ENCODE results near the gene PNPLA1. TPM values are rescaled to one million over a fixed set of nuclear protein-coding genes. Genes with fewer than 3 reads are reported as not detected.

PNPLA1 gene
- total RNA-seq, 2 donors from 2014 or later: not detected

- intact Hi-C loops (cut with DNase I): no loop called here
Measured at GRCh38 chr6:36328600-36328999, 58.7 kb downstream of the PNPLA1 start.

GRCh38 chr6:36329798-36330291, 60.0 kb downstream of the PNPLA1 start:
- WGBS, 2 donors: 70 to 93% methylated on average over 13 to 14 of the region's 14 CpGs
- ATAC-seq (no peak), DNase-seq (no peak)
- no peaks in the 10 kb centered on the region for H3K9me3 ChIP-seq
- peaks cover 20% of the 10 kb centered on the region for H3K4me1 ChIP-seq
- H3K36me3 ChIP-seq (replicated peaks in 1 of 2; ENCODE audit: insufficient read depth in 1 of 2, low read depth in 2 of 2): no peaks in the 10 kb centered on the region
- H3K27ac ChIP-seq: no peak overlapping the region
- TF ChIP-seq CTCF (IDR thresholded peaks at IDR 0.05) (no peak), POLR2A (IDR thresholded peaks at IDR 0.05) (no peak)
- intact Hi-C loops (cut with DNase I): no loop called here
- no peak overlapping the region for H3K4me3 ChIP-seq
- no peaks in the 10 kb centered on the region for H3K27me3 ChIP-seq

More at GRCh38 chr6:36328600-36328999, 58.7 kb downstream of the PNPLA1 start:
- TF ChIP-seq CTCF (IDR thresholded peaks at IDR 0.05) (no peak), POLR2A (IDR thresholded peaks at IDR 0.05) (no peak)
- DNase-seq (no peak), ATAC-seq (no peak)
- Histone ChIP-seq H3K4me1 (peaks cover 8% of the 10 kb centered on the region), H3K36me3 (replicated peaks in 1 of 2; ENCODE audit: insufficient read depth in 1 of 2, low read depth in 2 of 2) (no peaks in the 10 kb centered on the region), H3K27ac (no peak overlapping the region), H3K4me3 (no peak overlapping the region), H3K27me3 (no peaks in the 10 kb centered on the region), H3K9me3 (no peaks in the 10 kb centered on the region)
- WGBS, 2 donors: 87 to 92% methylated on average over 7 of the region's 7 CpGs

GRCh38 chr6:36330366-36330765, 60.5 kb downstream of the PNPLA1 start:
- WGBS, 2 donors: 93 to 94% methylated on average over 7 to 13 of the region's 14 CpGs

GRCh38 chr6:36331381-36331780, 61.5 kb downstream of the PNPLA1 start:
- WGBS, 2 donors: 82 to 94% methylated on average over 6 of the region's 6 CpGs
- no peaks in the 10 kb centered on the region for H3K36me3 ChIP-seq (replicated peaks in 1 of 2; ENCODE audit: insufficient read depth in 1 of 2, low read depth in 2 of 2)
- H3K27me3 ChIP-seq: no peaks in the 10 kb centered on the region

More at GRCh38 chr6:36330366-36330765, 60.5 kb downstream of the PNPLA1 start:
- Histone ChIP-seq H3K27ac (no peak overlapping the region), H3K36me3 (replicated peaks in 1 of 2; ENCODE audit: insufficient read depth in 1 of 2, low read depth in 2 of 2) (no peaks in the 10 kb centered on the region), H3K4me1 (peaks cover 25% of the 10 kb centered on the region), H3K4me3 (no peak overlapping the region), H3K9me3 (no peaks in the 10 kb centered on the region), H3K27me3 (no peaks in the 10 kb centered on the region)
- ATAC-seq (no peak), DNase-seq (no peak)
- intact Hi-C loops (cut with DNase I): no loop called here
- TF ChIP-seq CTCF (IDR thresholded peaks at IDR 0.05) (no peak), POLR2A (IDR thresholded peaks at IDR 0.05) (no peak)

More at GRCh38 chr6:36331381-36331780, 61.5 kb downstream of the PNPLA1 start:
- no peak overlapping the region for H3K27ac ChIP-seq
- H3K9me3 ChIP-seq: no peaks in the 10 kb centered on the region
- no peak overlapping the region for H3K4me3 ChIP-seq
- TF ChIP-seq CTCF (IDR thresholded peaks at IDR 0.05): no peak
- TF ChIP-seq POLR2A (IDR thresholded peaks at IDR 0.05): no peak
- intact Hi-C loops (cut with DNase I): no loop called here
- DNase-seq: no peak
- peaks cover 30% of the 10 kb centered on the region for H3K4me1 ChIP-seq
- ATAC-seq: no peak

Data from body of pancreas (tissue), 4 donors.